Left ventricle myocardium inferior (tissue), 1 donor: ENCODE measurements around the gene TMSB4Y. TPM values are rescaled to one million over a fixed set of nuclear protein-coding genes. Genes with fewer than 3 reads are reported as not detected.

Experiments
- DNase-seq: peaks from one replicate; pipeline ENCODE4 v3.0.0-alpha.2; 2020
- H3K27ac ChIP-seq: fragments of 200-600 bp; replicated peaks from 2 replicates; pipeline ENCODE4 v1.8.0; 2021
- H3K27me3 ChIP-seq: fragments of 200-600 bp; 2 replicates; pipeline ENCODE4 v1.8.0; 2021; ENCODE audit warnings: low read depth
- H3K36me3 ChIP-seq: fragments of 200-600 bp; 2 replicates; pipeline ENCODE4 v1.8.0; 2021
- H3K4me1 ChIP-seq: fragments of 200-600 bp; 2 replicates; pipeline ENCODE4 v1.8.0; 2021
- H3K4me3 ChIP-seq: fragments of 200-600 bp; 2 replicates; pipeline ENCODE4 v1.8.0; 2021; ENCODE audit warnings: mild to moderate bottlenecking, moderate library complexity
- H3K9me3 ChIP-seq: fragments of 200-600 bp; replicated peaks from 2 replicates; pipeline ENCODE4 v1.8.0; 2021
- CTCF ChIP-seq: fragments of 200-600 bp; IDR thresholded peaks from 2 replicates; pipeline ENCODE4 v1.8.0; 2021; ENCODE audit warnings: antibody characterized with exemption, mild to moderate bottlenecking, borderline replicate concordance
- intact Hi-C: fragments of 100-400 bp; cut with micrococcal nuclease; formaldehyde crosslinking; loops from one replicate; pipeline ENCODE4 v1.11.0; 2022
- total RNA-seq: library from RNA; stranded (reverse); fragmentation: NEBNext Ultra II Directional; extraction: Animal tissue kit (Norgen Biotek cat#: 25700); gene quantifications from one replicate; pipeline ENCODE4 v1.2.1, GENCODE V29; 2021
- donor health status: DM: no; HTN: yes; CAD: no; lungs with severe emphysema.

The TMSB4Y gene
- total RNA-seq, 1 donor from 2014 or later, result 0.66 TPM

- peaks cover 10% of the 10 kb centered on the region for H3K4me1 ChIP-seq
- H3K27me3 ChIP-seq, result no peaks in the 10 kb centered on the region
- intact Hi-C loops, result no loop called here
- no peak for TF ChIP-seq CTCF
- H3K27ac ChIP-seq, result peak overlapping the region; percentile 92
- no peaks in the 10 kb centered on the region for H3K9me3 ChIP-seq
- H3K36me3 ChIP-seq, result no peaks in the 10 kb centered on the region
- peak overlapping the region; percentile 69 for H3K4me3 ChIP-seq
- no peak for DNase-seq
Measured at GRCh38 chrY:13705197-13705596, 1.5 kb downstream of the TMSB4Y start.

- intact Hi-C loops, result no loop called here
- Histone ChIP-seq H3K4me1 (peaks cover 10% of the 10 kb centered on the region), H3K27me3 (no peaks in the 10 kb centered on the region), H3K36me3 (no peaks in the 10 kb centered on the region), H3K4me3 (no peak overlapping the region), H3K27ac (no peak overlapping the region), H3K9me3 (no peaks in the 10 kb centered on the region)
- DNase-seq, result no peak
- TF ChIP-seq CTCF, result no peak
Measured at GRCh38 chrY:13708038-13708437, 4.3 kb downstream of the TMSB4Y start.

- H3K27me3 ChIP-seq, result no peaks in the 10 kb centered on the region
Measured at GRCh38 chrY:13718996-13719395, 15.3 kb downstream of the TMSB4Y start.

GRCh38 chrY:13729517-13729916 lies 25.8 kb downstream of the TMSB4Y start:
- Histone ChIP-seq H3K27ac (no peak overlapping the region), H3K4me1 (no peaks in the 10 kb centered on the region), H3K9me3 (no peaks in the 10 kb centered on the region), H3K27me3 (no peaks in the 10 kb centered on the region), H3K36me3 (no peaks in the 10 kb centered on the region), H3K4me3 (no peak overlapping the region)
- intact Hi-C loops, result no loop called here
- DNase-seq, result no peak
- peak; percentile 30 for TF ChIP-seq CTCF

More at GRCh38 chrY:13718996-13719395, 15.3 kb downstream of the TMSB4Y start:
- H3K36me3 ChIP-seq, result no peaks in the 10 kb centered on the region
- H3K27ac ChIP-seq, result no peak overlapping the region
- intact Hi-C loops, result no loop called here
- TF ChIP-seq CTCF, result no peak
- no peaks in the 10 kb centered on the region for H3K9me3 ChIP-seq
- DNase-seq, result no peak
- H3K4me1 ChIP-seq, result no peaks in the 10 kb centered on the region
- no peak overlapping the region for H3K4me3 ChIP-seq

- Histone ChIP-seq H3K4me3 (no peak overlapping the region), H3K27me3 (no peaks in the 10 kb centered on the region), H3K36me3 (no peaks in the 10 kb centered on the region), H3K4me1 (no peaks in the 10 kb centered on the region), H3K27ac (no peak overlapping the region), H3K9me3 (no peaks in the 10 kb centered on the region)
- DNase-seq, result no peak
- intact Hi-C loops, result no loop called here
- TF ChIP-seq CTCF, result peak; percentile 51
Measured at GRCh38 chrY:13738618-13739017, 34.9 kb downstream of the TMSB4Y start.
